HepG2 (cell line): ENCODE data around the gene IBTK. TPM values are rescaled to one million over a fixed set of nuclear protein-coding genes. Genes with fewer than 3 reads are reported as not detected.

Source experiments
- ARID5B ChIP-seq: IDR thresholded peaks from 2 replicates; pipeline ENCODE4 v1.4.0; 2020; ENCODE audit warnings: mild to moderate bottlenecking, missing genetic modification reagents
- ELF1 ChIP-seq: sonication (generic); formaldehyde crosslinking; IDR thresholded peaks from 2 replicates; pipeline ENCODE4 v1.4.0; 2020; ENCODE audit warnings: missing genetic modification reagents
- FOSL2 ChIP-seq: sonication (generic); formaldehyde crosslinking; IDR thresholded peaks from 2 replicates; pipeline ENCODE4 v1.4.0; 2020; ENCODE audit warnings: missing genetic modification reagents
- GATAD1 ChIP-seq: IDR thresholded peaks from 2 replicates; pipeline ENCODE4 v1.6.1; 2016; ENCODE audit warnings: missing genetic modification reagents, missing compliant biosample characterization
- HIVEP1 ChIP-seq: sonication (generic); formaldehyde crosslinking; IDR thresholded peaks from 2 replicates; pipeline ENCODE4 v1.4.0; 2020; ENCODE audit warnings: mild to moderate bottlenecking, missing genetic modification reagents
- HOXD1 ChIP-seq: sonication (generic); formaldehyde crosslinking; IDR thresholded peaks from 2 replicates; pipeline ENCODE4 v1.5.0; 2020; ENCODE audit warnings: missing genetic modification reagents
- KAT7 ChIP-seq: IDR thresholded peaks from 2 replicates; pipeline ENCODE4 v1.6.1; 2018; ENCODE audit warnings: borderline replicate concordance, missing compliant biosample characterization
- KAT8 ChIP-seq: IDR thresholded peaks from 2 replicates; pipeline ENCODE4 v1.6.1; 2016; ENCODE audit warnings: missing genetic modification reagents, missing compliant biosample characterization
- MAFK ChIP-seq, 2 experiments: IDR thresholded peaks in 1 of 2; conservative IDR thresholded peaks in 1 of 2; 2 replicates each; pipeline ENCODE4 v1.6.1; 2011; ENCODE audit warnings: improper control_type of control experiment in 2 of 2, low read length in 2 of 2
- MTF1 ChIP-seq: sonication (generic); formaldehyde crosslinking; IDR thresholded peaks from 2 replicates; pipeline ENCODE4 v1.5.0; 2020; ENCODE audit warnings: missing genetic modification reagents
- PHF20 ChIP-seq: sonication (generic); formaldehyde crosslinking; IDR thresholded peaks from 2 replicates; pipeline ENCODE4 v1.5.0; 2020; ENCODE audit warnings: mild to moderate bottlenecking, missing genetic modification reagents
- POLR2A ChIP-seq, 2 experiments: IDR thresholded peaks; 2 replicates each; pipeline ENCODE4 v1.6.1; 2011; ENCODE audit warnings: low read depth in 2 of 2, low read length in 2 of 2, mild to moderate bottlenecking in 1 of 2, moderate library complexity in 1 of 2; ENCODE audit not compliant: insufficient read depth in 1 of 2
- POLR2AphosphoS2 ChIP-seq: IDR thresholded peaks from 2 replicates; pipeline ENCODE4 v1.6.1; 2011; ENCODE audit warnings: low read depth, low read length, improper control_type of control experiment
- RARA ChIP-seq: IDR thresholded peaks from 2 replicates; pipeline ENCODE4 v1.6.1; 2016; ENCODE audit warnings: missing genetic modification reagents, missing compliant biosample characterization
- RELA ChIP-seq: sonication (generic); formaldehyde crosslinking; IDR thresholded peaks from 2 replicates; pipeline ENCODE4 v1.4.0; 2020; ENCODE audit warnings: missing genetic modification reagents
- RFXAP ChIP-seq: sonication (generic); formaldehyde crosslinking; IDR thresholded peaks from 2 replicates; pipeline ENCODE4 v1.4.0; 2020; ENCODE audit warnings: missing genetic modification reagents, borderline replicate concordance
- SIN3A ChIP-seq: IDR thresholded peaks from 2 replicates; pipeline ENCODE4 v1.6.1; 2011; ENCODE audit warnings: low read depth, mild to moderate bottlenecking, control low read depth, low read length, borderline replicate concordance
- TBX3 ChIP-seq: fragments of 450-650 bp; IDR thresholded peaks from 2 replicates; pipeline ENCODE4 v1.6.1; 2017; ENCODE audit warnings: antibody characterized with exemption, mild to moderate bottlenecking, inconsistent platforms, borderline replicate concordance
- THAP8 ChIP-seq: sonication (generic); formaldehyde crosslinking; IDR thresholded peaks from 2 replicates; pipeline ENCODE4 v1.5.1; 2020; ENCODE audit warnings: missing genetic modification reagents, mild to moderate bottlenecking, borderline replicate concordance
- XBP1 ChIP-seq: sonication (generic); formaldehyde crosslinking; IDR thresholded peaks from 2 replicates; pipeline ENCODE4 v1.5.0; 2020; ENCODE audit warnings: missing genetic modification reagents
- ZNF264 ChIP-seq: sonication (generic); formaldehyde crosslinking; IDR thresholded peaks from 2 replicates; pipeline ENCODE4 v1.4.0; 2020; ENCODE audit warnings: missing genetic modification reagents
- ZNF446 ChIP-seq: sonication (generic); formaldehyde crosslinking; IDR thresholded peaks from 2 replicates; pipeline ENCODE4 v1.5.0; 2020; ENCODE audit warnings: mild to moderate bottlenecking, missing genetic modification reagents
- ZNF574 ChIP-seq: sonication (generic); formaldehyde crosslinking; IDR thresholded peaks from 2 replicates; pipeline ENCODE4 v1.4.0; 2020; ENCODE audit warnings: missing genetic modification reagents
- ZNF788 ChIP-seq: sonication (generic); formaldehyde crosslinking; IDR thresholded peaks from 2 replicates; pipeline ENCODE4 v1.5.0; 2020; ENCODE audit warnings: mild to moderate bottlenecking, missing genetic modification reagents, borderline replicate concordance
- polyA plus RNA-seq, 8 experiments: library from polyadenylated mRNA; depleted of rRNA in 3 of 8; stranded (reverse) in 7 of 8; unstranded in 1 of 8; fragments of >200 nt; fragmentation: Illumina TruSeq in 4 of 8; extraction: Trizol in 4 of 8; gene quantifications; 2 replicates each; pipeline versions ENCODE4 v1.2.1 to v1.2.3, GENCODE V29; 2011 to 2016; ENCODE audit warnings: low read depth in 4 of 8, missing spikeins in 1 of 8, mixed read lengths in 1 of 8; ENCODE audit not compliant: insufficient read depth in 1 of 8
- total RNA-seq, 5 experiments: library from RNA; depleted of rRNA; stranded (reverse); fragments of >200 nt; fragmentation: Illumina TruSeq; extraction: Trizol; gene quantifications; 2 replicates each; pipeline ENCODE4 v1.2.3, GENCODE V29; 2016; ENCODE audit warnings: low read depth in 1 of 5

The IBTK gene
- total and polyA plus RNA-seq, 2 of the 13 experiments (the other 11 are each of a cell fraction or from before 2014, with no cell fraction given), result 23.8 to 60.0 TPM

GRCh38 chr6:82247505-82248272, at the start of gene IBTK (continued):
- TF ChIP-seq ZNF264, result peak; percentile 13; the same call in 1 of the 2 replicates
- no peak for TF ChIP-seq RELA (CRISPR knock-in tag)
- no peak for TF ChIP-seq PHF20
- peak; percentile 56; the same call in 1 of the 2 replicates for TF ChIP-seq SIN3A
- 0 out of 4 replicates have a peak, but pooled peaks of 1 of the 2 experiments have one; percentile 8 for TF ChIP-seq MAFK (conservative IDR thresholded peaks at IDR 0.05 in 1 of 2, IDR thresholded peaks at IDR 0.05 in 1 of 2; ENCODE audit: low read length in 2 of 2)
- TF ChIP-seq TBX3, result no peak
- peak; percentile 91 for TF ChIP-seq FOSL2 (CRISPR knock-in tag)
- peak; percentile 70; the same call in 1 of the 2 replicates for TF ChIP-seq ZNF574 (CRISPR knock-in tag)
- TF ChIP-seq KAT8, result 0 out of 2 replicates have a peak, but pooled peaks have one; percentile 15
- TF ChIP-seq HIVEP1 (CRISPR knock-in tag), result peak; percentile 25; the same call in 1 of the 2 replicates
- 0 out of 2 replicates have a peak, but pooled peaks have one; percentile 24 for TF ChIP-seq KAT7
- TF ChIP-seq MTF1 (CRISPR knock-in tag), result no peak
- TF ChIP-seq RFXAP (CRISPR knock-in tag), result peak; percentile 6; the same call in 1 of the 2 replicates
- TF ChIP-seq THAP8 (CRISPR knock-in tag), result no peak
- peak; percentile 27 to 71; a peak in 3 of 4 replicates for TF ChIP-seq POLR2A (IDR thresholded peaks at IDR 0.05; ENCODE audit: insufficient read depth in 1 of 2, low read depth in 2 of 2, low read length in 2 of 2)
- TF ChIP-seq ZNF446 (CRISPR knock-in tag), result peak; percentile 89; the same call in 1 of the 2 replicates
- no peak for TF ChIP-seq HOXD1
- peak; percentile 41; the same call in 1 of the 2 replicates for TF ChIP-seq XBP1 (CRISPR knock-in tag)
- TF ChIP-seq POLR2AphosphoS2, result no peak
- TF ChIP-seq RARA (CRISPR knock-in tag), result peak; percentile 92
- TF ChIP-seq ZNF788, result 0 out of 2 replicates have a peak, but pooled peaks have one; percentile 36
- TF ChIP-seq GATAD1, result peak; percentile 59
- TF ChIP-seq ARID5B (CRISPR knock-in tag), result peak; percentile 50
- peak; percentile 51; the same call in 1 of the 2 replicates for TF ChIP-seq ELF1
